GM12872 (cell line): ENCODE results near the gene EFHD2.

Experiments
- CTCF ChIP-seq: IDR thresholded peaks from 3 replicates; pipeline ENCODE4 v1.5.1; 2011; ENCODE audit warnings: low read depth, mild to moderate bottlenecking, low read length, moderate library complexity; ENCODE audit not compliant: insufficient read depth

Gene EFHD2

GRCh38 chr1:15456313-15456954, 46.7 kb downstream of the EFHD2 start, which contains the start of gene CELA2A:
Gene CELA2A, plus strand, starts transcription at chr1:15456732. Its CDS starts 22 bp downstream, at chr1:15456754.
- TF ChIP-seq CTCF: no peak

GRCh38 chr1:15457585-15457984, 47.9 kb downstream of the EFHD2 start:
- TF ChIP-seq CTCF: no peak

GRCh38 chr1:15459771-15460707, 50.4 kb downstream of the EFHD2 start:
- no peak for TF ChIP-seq CTCF

GRCh38 chr1:15460708-15461095, 51.0 kb downstream of the EFHD2 start:
- no peak for TF ChIP-seq CTCF

GRCh38 chr1:15465674-15466073, 56.0 kb downstream of the EFHD2 start:
- no peak for TF ChIP-seq CTCF

- TF ChIP-seq CTCF: no peak
These were observed 58.5 kb downstream of the EFHD2 start for GRCh38 chr1:15468145-15468544.

- no peak for TF ChIP-seq CTCF
These were observed 59.7 kb downstream of the EFHD2 start for GRCh38 chr1:15469361-15469760.
